ENCODE data around the gene ENTPD7. TPM values are rescaled to one million over a fixed set of nuclear protein-coding genes. Genes with fewer than 3 reads are reported as not detected.
"Not testable (repeated sequence)": the region's sequence is repeated elsewhere in the genome, so short reads cannot be mapped to it uniquely, and the experiment has no call there.

ENTPD7 gene
- total and polyA plus RNA-seq, 9 of the 15 experiments (the other 6 are each of a cell fraction or from before 2014, with no cell fraction given) = 1.4 to 13.9 (median 8.5) TPM

- no peak for TF ChIP-seq CUX1 (CRISPR knock-in tag; IDR thresholded peaks at IDR 0.05)
- no peak for TF ChIP-seq HNRNPUL1 (IDR thresholded peaks at IDR 0.05; ENCODE audit: low read length)
- TF ChIP-seq ZNF224 (CRISPR knock-in tag; IDR thresholded peaks at IDR 0.05) = no peak
- no peak for TF ChIP-seq SRSF9 (IDR thresholded peaks at IDR 0.05; ENCODE audit: borderline replicate concordance, low read depth, low read length)
- TF ChIP-seq NFIX (CRISPR knock-in tag; IDR thresholded peaks at IDR 0.05; ENCODE audit: low read depth) = no peak
- no peak for TF ChIP-seq SMARCC2 (IDR thresholded peaks at IDR 0.05; ENCODE audit: low read depth)
Measured at GRCh38 chr10:99733366-99733765, 74.1 kb downstream of the ENTPD7 start (continued).

- H3K9ac ChIP-seq (ENCODE audit: insufficient read depth in 1 of 2, low read depth in 2 of 2, low read length in 2 of 2); FAIRE-seq; DNase-seq (ENCODE audit: extremely low read depth in 1 of 4, low spot score in 3 of 4); H3K9me3 ChIP-seq (replicated peaks; ENCODE audit: control insufficient read depth, insufficient read depth, low read depth, low read length); ATAC-seq; H3K4me1 ChIP-seq (replicated peaks in 1 of 2; ENCODE audit: control insufficient read depth in 2 of 2, insufficient read depth in 2 of 2, low read length in 2 of 2); H2AFZ ChIP-seq (ENCODE audit: low read depth, low read length); H3K27me3 ChIP-seq (ENCODE audit: control insufficient read depth in 2 of 2, insufficient read depth in 2 of 2, low read length in 2 of 2); H3K4me2 ChIP-seq (ENCODE audit: insufficient read depth, low read length); H4K20me1 ChIP-seq (replicated peaks; ENCODE audit: control insufficient read depth, insufficient read depth, low read length); CTCF ChIA-PET (ENCODE audit: low intra/inter-chr PET ratio); in situ Hi-C loops (cut with MboI); BruUV-seq (replicated peaks); H3K4me3 ChIP-seq; H3K9me1 ChIP-seq (ENCODE audit: control insufficient read depth, insufficient read depth, low read length); H3K27ac ChIP-seq (ENCODE audit: extremely low read depth, low read depth, low read length); intact Hi-C loops (cut with micrococcal nuclease): not testable (repeated sequence)
- WGBS (ENCODE audit: insufficient coverage, low coverage, missing lambda C conversion rate) = 84% methylated on average over 4 of the region's 10 CpGs
- H3K79me2 ChIP-seq (ENCODE audit: control insufficient read depth, insufficient read depth, low read length) = peaks cover 34% of the 10 kb centered on the region
- peaks cover 37% of the 10 kb centered on the region; the same call in 1 of the 3 replicates for H3K36me3 ChIP-seq (ENCODE audit: control insufficient read depth, insufficient read depth, low read length)
- POLR2A ChIA-PET = interaction anchor here (0.7 to 1.1 kb wide), 2 partner anchors 10 to 18 kb away, joined by 3 read pairs; no protein-coding TSS in a partner anchor
Measured at GRCh38 chr10:99734111-99734510, 74.8 kb downstream of the ENTPD7 start.
